IPS-18a (cell line): ENCODE measurements around the gene ADARB2.

ENCODE experiments used
- H3K27ac ChIP-seq: one replicate; pipeline ENCODE4 v1.5.1; 2013; ENCODE audit warnings: low read length
- H3K27me3 ChIP-seq: one replicate; pipeline ENCODE4 v1.6.1; 2013; ENCODE audit warnings: mild to moderate bottlenecking, low read length; ENCODE audit not compliant: control insufficient read depth, insufficient read depth
- H3K36me3 ChIP-seq: one replicate; pipeline ENCODE4 v1.6.1; 2013; ENCODE audit warnings: low read depth, low read length; ENCODE audit not compliant: control insufficient read depth
- H3K4me1 ChIP-seq: one replicate; pipeline ENCODE4 v1.6.1; 2013; ENCODE audit warnings: low read depth, low read length; ENCODE audit not compliant: control insufficient read depth
- H3K4me3 ChIP-seq: one replicate; pipeline ENCODE4 v1.5.1; 2013; ENCODE audit warnings: low read length
- H3K9ac ChIP-seq: one replicate; pipeline ENCODE4 v1.6.1; 2013; ENCODE audit warnings: mild to moderate bottlenecking, low read length, moderate library complexity
- H3K9me3 ChIP-seq: one replicate; pipeline ENCODE4 v1.6.1; 2013; ENCODE audit warnings: low read depth, low read length; ENCODE audit not compliant: control insufficient read depth

Gene ADARB2

GRCh38 chr10:1208366-1209311, 528.7 kb downstream of the ADARB2 start:
- H3K9me3 ChIP-seq, result no peaks in the 10 kb centered on the region
- H3K4me1 ChIP-seq, result no peaks in the 10 kb centered on the region
- no peaks in the 10 kb centered on the region for H3K27me3 ChIP-seq
- no peaks in the 10 kb centered on the region for H3K36me3 ChIP-seq
- H3K4me3 ChIP-seq, result no peak overlapping the region
- no peak overlapping the region for H3K27ac ChIP-seq
- no peak overlapping the region for H3K9ac ChIP-seq

GRCh38 chr10:1206601-1207000, 530.7 kb downstream of the ADARB2 start:
- H3K9ac ChIP-seq, result no peak overlapping the region
- H3K27ac ChIP-seq, result no peak overlapping the region
- no peaks in the 10 kb centered on the region for H3K36me3 ChIP-seq
- H3K4me1 ChIP-seq, result no peaks in the 10 kb centered on the region
- H3K4me3 ChIP-seq, result no peak overlapping the region
- no peaks in the 10 kb centered on the region for H3K27me3 ChIP-seq
- H3K9me3 ChIP-seq, result no peaks in the 10 kb centered on the region

GRCh38 chr10:1206101-1206500, 531.2 kb downstream of the ADARB2 start:
- H3K9ac ChIP-seq, result no peak overlapping the region
- no peaks in the 10 kb centered on the region for H3K9me3 ChIP-seq
- H3K4me3 ChIP-seq, result no peak overlapping the region
- H3K4me1 ChIP-seq, result no peaks in the 10 kb centered on the region
- H3K27me3 ChIP-seq, result no peaks in the 10 kb centered on the region
- no peaks in the 10 kb centered on the region for H3K36me3 ChIP-seq
- no peak overlapping the region for H3K27ac ChIP-seq

- Histone ChIP-seq H3K36me3 (no peaks in the 10 kb centered on the region), H3K4me3 (no peak overlapping the region), H3K9ac (no peak overlapping the region), H3K4me1 (no peaks in the 10 kb centered on the region), H3K27me3 (no peaks in the 10 kb centered on the region), H3K9me3 (no peaks in the 10 kb centered on the region), H3K27ac (no peak overlapping the region)
These were observed 531.8 kb downstream of the ADARB2 start for GRCh38 chr10:1205450-1206030.

GRCh38 chr10:1204434-1205326, 532.6 kb downstream of the ADARB2 start:
- no peak overlapping the region for H3K9ac ChIP-seq
- H3K4me1 ChIP-seq, result no peaks in the 10 kb centered on the region
- no peaks in the 10 kb centered on the region for H3K9me3 ChIP-seq
- no peak overlapping the region for H3K4me3 ChIP-seq
- no peak overlapping the region for H3K27ac ChIP-seq
- H3K27me3 ChIP-seq, result no peaks in the 10 kb centered on the region
- H3K36me3 ChIP-seq, result no peaks in the 10 kb centered on the region

- H3K4me1 ChIP-seq, result peaks cover 3% of the 10 kb centered on the region
- no peak overlapping the region for H3K4me3 ChIP-seq
- H3K9ac ChIP-seq, result no peak overlapping the region
- no peak overlapping the region for H3K27ac ChIP-seq
- no peaks in the 10 kb centered on the region for H3K27me3 ChIP-seq
- H3K9me3 ChIP-seq, result no peaks in the 10 kb centered on the region
- H3K36me3 ChIP-seq, result no peaks in the 10 kb centered on the region
These were observed 533.6 kb downstream of the ADARB2 start for GRCh38 chr10:1203704-1204103.

- H3K9me3 ChIP-seq, result no peaks in the 10 kb centered on the region
- H3K27ac ChIP-seq, result no peak overlapping the region
- no peak overlapping the region for H3K9ac ChIP-seq
- no peaks in the 10 kb centered on the region for H3K36me3 ChIP-seq
- H3K4me1 ChIP-seq, result peaks cover 8% of the 10 kb centered on the region
- no peak overlapping the region for H3K4me3 ChIP-seq
- H3K27me3 ChIP-seq, result no peaks in the 10 kb centered on the region
These were observed 534.1 kb downstream of the ADARB2 start for GRCh38 chr10:1203216-1203615.

GRCh38 chr10:1202343-1202742, 535.0 kb downstream of the ADARB2 start:
- Histone ChIP-seq H3K4me1 (peaks cover 9% of the 10 kb centered on the region), H3K4me3 (no peak overlapping the region), H3K36me3 (no peaks in the 10 kb centered on the region), H3K27ac (no peak overlapping the region), H3K9ac (no peak overlapping the region), H3K9me3 (no peaks in the 10 kb centered on the region), H3K27me3 (no peaks in the 10 kb centered on the region)

- no peaks in the 10 kb centered on the region for H3K36me3 ChIP-seq
- no peak overlapping the region for H3K27ac ChIP-seq
- no peaks in the 10 kb centered on the region for H3K9me3 ChIP-seq
- H3K4me3 ChIP-seq, result no peak overlapping the region
- no peak overlapping the region for H3K9ac ChIP-seq
- H3K27me3 ChIP-seq, result no peaks in the 10 kb centered on the region
- H3K4me1 ChIP-seq, result peaks cover 9% of the 10 kb centered on the region
These were observed 536.2 kb downstream of the ADARB2 start for GRCh38 chr10:1200866-1201807.

GRCh38 chr10:1199897-1200721, 537.2 kb downstream of the ADARB2 start:
- no peak overlapping the region for H3K4me3 ChIP-seq
- H3K4me1 ChIP-seq, result peaks cover 14% of the 10 kb centered on the region
- H3K9ac ChIP-seq, result no peak overlapping the region
- peaks cover 5% of the 10 kb centered on the region for H3K27me3 ChIP-seq
- no peaks in the 10 kb centered on the region for H3K9me3 ChIP-seq
- H3K27ac ChIP-seq, result no peak overlapping the region
- H3K36me3 ChIP-seq, result no peaks in the 10 kb centered on the region
